Measurements from ENCODE around the gene DQX1.

DQX1 gene

GRCh38 chr2:74560591-74560990, 34.6 kb upstream of the DQX1 start:
- in situ Hi-C loops (cut with MboI; ENCODE audit: low sequenced_read_pairs), result no loop called here
- peaks cover 9% of the 10 kb centered on the region; the same call in 1 of the 2 replicates for H3K27me3 ChIP-seq (ENCODE audit: low read depth)
- no peak for DNase-seq (ENCODE audit: low spot score in 2 of 2)

GRCh38 chr2:74559912-74560311, 33.9 kb upstream of the DQX1 start:
- Histone ChIP-seq H3K4me1 (no peaks in the 10 kb centered on the region), H3K27me3 (ENCODE audit: low read depth) (peaks cover 9% of the 10 kb centered on the region; the same call in 1 of the 2 replicates), H3K36me3 (replicated peaks) (0 out of 2 replicates have a peak, but pooled peaks cover 3% of the 10 kb centered on the region), H3K4me3 (no peak overlapping the region), H3K9me3 (no peaks in the 10 kb centered on the region)
- no peak for DNase-seq (ENCODE audit: low spot score in 2 of 2)
- in situ Hi-C loops (cut with MboI; ENCODE audit: low sequenced_read_pairs), result no loop called here

More at GRCh38 chr2:74560591-74560990, 34.6 kb upstream of the DQX1 start:
- Histone ChIP-seq H3K4me3 (no peak overlapping the region), H3K4me1 (no peaks in the 10 kb centered on the region), H3K9me3 (no peaks in the 10 kb centered on the region), H3K36me3 (replicated peaks) (0 out of 2 replicates have a peak, but pooled peaks cover 3% of the 10 kb centered on the region)

- in situ Hi-C loops (cut with MboI; ENCODE audit: low sequenced_read_pairs), result no loop called here
- Histone ChIP-seq H3K4me3 (no peak overlapping the region), H3K9me3 (no peaks in the 10 kb centered on the region), H3K27me3 (ENCODE audit: low read depth) (peaks cover 9% of the 10 kb centered on the region; the same call in 1 of the 2 replicates), H3K4me1 (peaks cover 2% of the 10 kb centered on the region), H3K36me3 (replicated peaks) (0 out of 2 replicates have a peak, but pooled peaks cover 3% of the 10 kb centered on the region)
- no peak for DNase-seq (ENCODE audit: low spot score in 2 of 2)
Measured at GRCh38 chr2:74558284-74559230, 32.5 kb upstream of the DQX1 start.

- H3K27me3 ChIP-seq (ENCODE audit: low read depth), result peaks cover 9% of the 10 kb centered on the region; the same call in 1 of the 2 replicates
- peaks cover 11% of the 10 kb centered on the region for H3K4me1 ChIP-seq
- no peaks in the 10 kb centered on the region for H3K9me3 ChIP-seq
- H3K36me3 ChIP-seq (replicated peaks), result 0 out of 2 replicates have a peak, but pooled peaks cover 3% of the 10 kb centered on the region
- no peak for DNase-seq (ENCODE audit: low spot score in 2 of 2)
- in situ Hi-C loops (cut with MboI; ENCODE audit: low sequenced_read_pairs), result no loop called here
- H3K4me3 ChIP-seq, result no peak overlapping the region
Measured at GRCh38 chr2:74556831-74557370, 30.9 kb upstream of the DQX1 start.

- Histone ChIP-seq H3K27me3 (ENCODE audit: low read depth) (peaks cover 3% of the 10 kb centered on the region; the same call in 1 of the 2 replicates), H3K36me3 (replicated peaks) (0 out of 2 replicates have a peak, but pooled peaks cover 3% of the 10 kb centered on the region), H3K9me3 (no peaks in the 10 kb centered on the region), H3K4me3 (no peak overlapping the region), H3K4me1 (peaks cover 11% of the 10 kb centered on the region)
- in situ Hi-C loops (cut with MboI; ENCODE audit: low sequenced_read_pairs), result no loop called here
- no peak for DNase-seq (ENCODE audit: low spot score in 2 of 2)
Measured at GRCh38 chr2:74556159-74556558, 30.1 kb upstream of the DQX1 start.

DNA sequence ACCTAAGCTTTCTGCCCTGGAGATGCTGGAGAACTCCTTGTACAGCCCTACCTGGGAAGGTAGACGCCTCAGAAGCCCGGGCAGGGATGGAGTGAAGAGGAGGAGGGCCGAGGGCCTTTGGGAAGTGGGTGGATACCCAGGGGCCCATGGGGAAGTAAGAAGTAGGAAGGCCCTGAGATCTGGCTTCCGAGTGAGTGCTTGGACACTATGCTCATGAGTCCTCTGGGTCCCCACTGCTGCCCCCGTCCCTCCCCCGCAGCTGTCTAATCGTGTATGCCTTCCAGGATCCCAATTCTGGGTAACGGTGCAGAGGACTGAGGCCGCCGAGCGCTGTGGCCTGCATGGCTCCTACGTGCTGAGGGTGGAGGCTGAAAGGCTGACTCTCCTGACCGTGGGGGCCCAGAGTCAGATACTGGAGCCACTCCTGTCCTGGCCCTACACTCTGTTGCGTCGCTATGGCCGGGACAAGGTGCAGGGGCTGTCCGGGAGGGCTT, 29.6 kb upstream of the DQX1 start:
- peaks cover 11% of the 10 kb centered on the region for H3K4me1 ChIP-seq
- 0 out of 2 replicates have a peak, but pooled peaks cover 3% of the 10 kb centered on the region for H3K36me3 ChIP-seq (replicated peaks)
- H3K27me3 ChIP-seq (ENCODE audit: low read depth), result 0 out of 2 replicates have a peak, but pooled peaks cover 2% of the 10 kb centered on the region
- H3K4me3 ChIP-seq, result peak overlapping the region; percentile 89
- DNase-seq (ENCODE audit: low spot score in 2 of 2), result no peak
- in situ Hi-C loops (cut with MboI; ENCODE audit: low sequenced_read_pairs), result no loop called here
- no peaks in the 10 kb centered on the region for H3K9me3 ChIP-seq

GRCh38 chr2:74554820-74555531, 28.9 kb upstream of the DQX1 start:
- in situ Hi-C loops (cut with MboI; ENCODE audit: low sequenced_read_pairs), result no loop called here
- Histone ChIP-seq H3K4me1 (peaks cover 18% of the 10 kb centered on the region), H3K9me3 (no peaks in the 10 kb centered on the region), H3K27me3 (ENCODE audit: low read depth) (no peaks in the 10 kb centered on the region), H3K36me3 (replicated peaks) (0 out of 2 replicates have a peak, but pooled peaks cover 3% of the 10 kb centered on the region), H3K4me3 (peak overlapping the region; percentile 89)
- peak; percentile 59 to 76 for DNase-seq (ENCODE audit: low spot score in 2 of 2)

DNA sequence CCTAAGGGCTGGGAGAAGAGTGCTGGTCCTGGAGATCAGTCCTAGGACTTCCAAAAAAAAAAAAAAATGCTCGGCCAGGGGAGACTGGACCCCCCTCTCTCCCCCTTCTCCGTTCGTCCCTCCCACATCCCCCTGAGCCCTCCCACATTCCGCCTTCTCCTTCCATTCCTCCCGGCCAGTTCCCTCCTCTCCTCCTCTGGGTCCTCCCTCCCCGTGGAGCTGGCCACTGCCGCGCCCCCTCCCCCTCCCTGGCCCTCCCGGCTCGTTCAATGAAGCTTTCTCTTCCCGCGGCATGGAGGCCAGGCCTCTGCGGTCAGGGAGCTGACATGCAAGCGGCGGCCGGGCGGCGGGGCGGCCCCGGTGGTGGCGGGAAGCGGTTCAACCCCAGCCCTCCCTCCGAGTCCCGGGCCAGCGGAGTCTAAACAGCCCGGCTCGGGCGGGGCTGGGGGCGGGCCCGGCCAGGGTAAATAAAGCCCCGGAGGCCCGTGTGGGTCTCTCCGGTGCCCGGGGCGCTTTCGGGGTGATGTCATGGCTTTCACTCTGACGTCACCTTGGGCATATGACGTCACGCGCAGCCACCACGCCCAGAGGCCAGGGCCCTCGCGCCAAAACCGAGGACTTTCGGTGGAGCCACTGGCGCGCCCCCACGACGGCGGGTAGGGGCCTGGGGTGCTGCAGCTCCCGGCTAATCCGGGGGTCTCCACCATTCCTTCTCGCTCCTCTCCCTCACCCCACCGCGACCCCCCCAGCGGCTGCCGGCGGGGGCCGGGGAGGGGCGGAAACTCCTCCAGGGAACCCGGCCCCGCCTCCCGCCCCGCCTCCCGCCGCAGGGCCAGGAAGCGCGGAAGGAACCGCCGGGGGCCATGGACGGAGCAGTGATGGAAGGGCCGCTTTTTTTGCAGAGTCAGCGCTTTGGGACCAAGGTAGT, 28.1 kb upstream of the DQX1 start, which contains the start of the genes DOK1 and LOXL3:
Gene DOK1, plus strand, starts transcription at position 829 of the 928 bp plus-strand sequence. Its CDS starts 35 bp downstream, at position 864.
Gene LOXL3, minus strand, starts transcription at position 51 of the 928 bp plus-strand sequence. CDS start 1,308 bp downstream, outside the sequence.
- DNase-seq (ENCODE audit: low spot score in 2 of 2), result peak; percentile 77 to 91
- in situ Hi-C loops (cut with MboI; ENCODE audit: low sequenced_read_pairs), result no loop called here
- H3K36me3 ChIP-seq (replicated peaks), result 0 out of 2 replicates have a peak, but pooled peaks cover 3% of the 10 kb centered on the region
- H3K27me3 ChIP-seq (ENCODE audit: low read depth), result no peaks in the 10 kb centered on the region
- peak within 1 kb of the TSS; percentile 89 for H3K4me3 ChIP-seq
- H3K9me3 ChIP-seq, result no peaks in the 10 kb centered on the region
- peaks cover 22% of the 10 kb centered on the region for H3K4me1 ChIP-seq

DNA sequence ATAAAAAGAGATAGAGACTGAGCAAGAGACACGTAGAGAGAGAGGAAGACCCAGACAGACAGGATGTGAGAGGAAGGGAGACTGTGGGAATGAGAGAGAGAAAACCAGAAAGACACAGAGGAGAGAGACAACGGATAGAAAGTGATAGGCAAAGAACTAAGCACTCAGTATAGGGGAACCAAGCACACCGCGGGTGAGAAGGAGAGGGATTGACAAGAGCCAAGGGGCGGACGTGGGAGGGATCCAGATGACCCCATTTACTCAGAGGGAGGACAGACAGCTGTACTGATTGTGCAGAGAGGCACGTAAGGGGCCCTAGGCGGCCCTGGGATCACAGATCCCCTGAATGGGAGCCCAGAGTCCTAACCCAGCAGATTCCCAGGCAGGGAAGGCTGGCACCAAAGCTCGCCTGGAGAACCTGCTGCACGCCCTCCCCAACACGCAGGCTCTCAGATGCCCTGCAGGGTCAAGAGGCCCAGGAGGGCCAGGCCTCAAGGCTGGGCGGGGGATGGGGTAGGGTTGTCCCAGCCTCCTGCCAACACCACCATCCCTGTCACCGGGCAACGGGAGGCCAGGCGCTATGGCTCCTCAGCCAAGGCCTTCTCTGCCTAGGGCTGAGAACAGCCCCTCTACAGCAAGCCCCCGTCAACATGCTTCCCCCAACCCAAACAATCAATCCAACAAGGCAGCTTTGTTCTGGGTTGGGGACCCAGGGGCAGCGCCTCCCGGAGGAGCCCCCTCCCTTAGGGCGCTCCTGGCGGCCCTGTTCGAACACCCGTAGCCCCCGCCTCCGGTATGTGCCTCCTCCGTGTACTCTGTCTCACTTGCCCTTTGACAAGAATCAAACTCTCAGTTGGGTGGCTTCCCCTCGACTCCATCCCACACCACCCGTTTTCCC, 27.1 kb upstream of the DQX1 start:
- Histone ChIP-seq H3K4me1 (peaks cover 24% of the 10 kb centered on the region), H3K9me3 (no peaks in the 10 kb centered on the region), H3K27me3 (ENCODE audit: low read depth) (no peaks in the 10 kb centered on the region), H3K36me3 (replicated peaks) (0 out of 2 replicates have a peak, but pooled peaks cover 3% of the 10 kb centered on the region), H3K4me3 (peak overlapping the region; percentile 89)
- DNase-seq (ENCODE audit: low spot score in 2 of 2), result peak in 1 of 2 experiments; percentile 45
- in situ Hi-C loops (cut with MboI; ENCODE audit: low sequenced_read_pairs), result no loop called here

DNA sequence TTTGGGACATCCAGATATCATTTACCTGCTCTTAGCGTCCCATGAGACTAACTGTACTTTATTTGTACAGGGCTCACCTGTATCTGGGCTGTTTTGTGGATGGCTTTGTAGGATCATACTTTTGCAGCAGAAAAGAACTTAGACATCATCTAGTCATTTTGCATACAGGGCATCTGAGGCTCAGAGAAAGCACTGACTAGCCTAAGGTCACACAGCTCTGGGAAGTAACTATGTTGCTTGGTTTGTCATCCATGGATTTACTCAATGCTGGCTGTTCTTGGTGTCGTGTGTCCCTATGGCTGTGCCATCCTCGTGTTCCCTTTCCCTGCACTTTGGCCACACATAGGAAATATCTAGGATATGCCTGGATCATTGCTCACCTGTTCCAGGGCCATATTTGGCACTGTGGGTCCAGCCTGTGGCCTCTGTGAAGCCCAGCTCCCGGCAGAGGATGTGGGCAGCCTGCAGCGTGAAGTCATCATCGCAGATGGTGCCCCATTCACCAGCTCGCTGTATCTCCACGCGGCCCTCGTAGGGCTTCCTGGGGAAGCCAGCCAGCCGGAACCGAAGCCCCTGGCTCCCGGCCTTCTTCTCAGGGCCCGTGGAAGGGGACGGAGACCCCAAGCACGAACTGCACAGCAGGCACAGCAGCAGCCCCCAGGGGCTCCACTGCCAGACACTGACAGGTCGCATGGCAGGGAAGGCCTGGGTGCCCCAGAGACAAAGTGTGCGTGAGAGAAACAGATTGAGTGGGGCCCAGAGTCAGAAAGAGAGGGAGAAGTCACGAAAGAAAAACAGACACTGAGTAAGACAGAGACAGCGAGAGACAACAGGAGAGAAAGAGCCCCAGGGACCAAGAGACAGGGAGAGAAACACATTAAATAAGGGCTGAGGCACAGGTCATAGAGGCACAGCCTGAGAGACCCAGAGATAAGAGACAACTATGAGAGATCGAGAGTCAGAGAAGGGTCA, 26.2 kb upstream of the DQX1 start:
- in situ Hi-C loops (cut with MboI; ENCODE audit: low sequenced_read_pairs), result no loop called here
- H3K9me3 ChIP-seq, result no peaks in the 10 kb centered on the region
- peaks cover 24% of the 10 kb centered on the region for H3K4me1 ChIP-seq
- no peak for DNase-seq (ENCODE audit: low spot score in 2 of 2)
- H3K27me3 ChIP-seq (ENCODE audit: low read depth), result no peaks in the 10 kb centered on the region
- H3K36me3 ChIP-seq (replicated peaks), result 0 out of 2 replicates have a peak, but pooled peaks cover 3% of the 10 kb centered on the region
- H3K4me3 ChIP-seq, result no peak overlapping the region

DNA sequence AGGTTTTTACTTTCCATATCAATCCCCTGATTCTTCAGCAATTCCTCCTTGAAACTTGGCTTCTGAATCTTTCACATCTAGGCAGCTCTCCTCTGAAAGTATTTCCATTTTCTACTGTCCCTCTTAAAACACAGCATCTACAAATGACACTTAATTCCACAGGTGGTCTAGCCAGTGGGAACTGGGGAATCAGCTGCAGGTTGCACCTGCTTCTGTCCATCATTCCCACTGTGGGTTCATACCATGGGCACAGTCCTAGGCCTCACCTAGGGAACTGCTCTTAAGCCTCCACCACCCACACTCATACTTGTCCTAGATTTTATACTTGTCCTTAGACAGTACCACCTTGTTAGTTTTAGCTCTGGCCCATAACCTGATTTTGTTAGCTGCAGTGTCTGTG, 25.5 kb upstream of the DQX1 start:
- 0 out of 2 replicates have a peak, but pooled peaks cover 1% of the 10 kb centered on the region for H3K36me3 ChIP-seq (replicated peaks)
- no peak for DNase-seq (ENCODE audit: low spot score in 2 of 2)
- H3K9me3 ChIP-seq, result no peaks in the 10 kb centered on the region
- H3K4me3 ChIP-seq, result no peak overlapping the region
- in situ Hi-C loops (cut with MboI; ENCODE audit: low sequenced_read_pairs), result no loop called here
- peaks cover 24% of the 10 kb centered on the region for H3K4me1 ChIP-seq
- no peaks in the 10 kb centered on the region for H3K27me3 ChIP-seq (ENCODE audit: low read depth)

Data from HAP-1 (cell line).